ENCODE results near the gene ATP5F1E. TPM values are rescaled to one million over a fixed set of nuclear protein-coding genes. Genes with fewer than 3 reads are reported as not detected.
A peak's percentile ranks its signal among the peaks of the same experiment; 100 is the strongest.

The ATP5F1E gene
- total and polyA plus RNA-seq, 9 of the 15 experiments (the other 6 are each of a cell fraction or from before 2014, with no cell fraction given), result 60.3 to 162 (median 113) TPM

DNA sequence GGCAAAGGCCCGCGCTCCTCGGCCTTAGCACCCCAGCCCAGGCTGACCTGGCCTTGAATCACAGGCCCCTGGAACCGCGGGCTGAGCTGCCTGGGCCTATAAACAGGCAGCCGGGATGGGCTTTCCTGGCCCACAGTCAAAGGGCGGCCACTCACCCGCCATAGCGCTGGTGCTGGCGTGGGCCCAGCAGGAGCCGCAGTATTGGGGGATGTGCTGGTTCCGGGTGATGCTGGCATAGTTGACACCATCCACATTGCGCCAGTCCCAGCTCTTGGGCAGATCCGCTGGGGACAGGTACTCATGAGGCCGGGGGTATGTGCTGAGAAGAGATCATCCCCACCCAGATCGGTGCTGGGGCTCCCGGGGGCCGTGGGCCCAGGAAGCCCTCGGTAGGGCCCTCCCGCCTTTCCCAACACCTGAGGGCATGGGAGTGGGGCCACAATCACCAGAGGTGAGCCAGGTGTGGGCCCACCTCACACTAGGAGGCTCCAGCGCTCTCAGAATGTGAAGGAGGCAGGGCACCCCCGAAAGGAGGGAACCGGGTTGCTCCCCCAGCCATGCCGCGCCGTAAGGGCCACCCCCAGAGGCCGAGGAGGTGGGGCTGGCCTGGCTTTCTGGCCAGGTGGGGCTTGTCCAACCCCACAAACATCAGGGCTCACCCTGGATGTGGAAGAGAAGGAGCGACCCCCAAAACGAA lies 25.8 kb downstream of the ATP5F1E start (continued):
- TF ChIP-seq ZBTB7A (IDR thresholded peaks at IDR 0.05; ENCODE audit: borderline replicate concordance, control insufficient read depth, low read depth, low read length), result peak; percentile 4; the same call in 1 of the 2 replicates
- TF ChIP-seq ZBTB8A (IDR thresholded peaks at IDR 0.05; ENCODE audit: partially characterized antibody), result no peak
- TF ChIP-seq POLR2AphosphoS5 (IDR thresholded peaks at IDR 0.05; ENCODE audit: control insufficient read depth, insufficient read depth, low read depth, low read length), result no peak
- TF ChIP-seq ZNF174 (CRISPR knock-in tag; IDR thresholded peaks at IDR 0.05), result no peak
- TF ChIP-seq ZNF785 (CRISPR knock-in tag; IDR thresholded peaks at IDR 0.05), result no peak
- no peak for TF ChIP-seq RBM15 (IDR thresholded peaks at IDR 0.05; ENCODE audit: insufficient read depth, low read length)
- TF ChIP-seq FOXM1 (IDR thresholded peaks at IDR 0.05; ENCODE audit: low read depth), result no peak
- TF ChIP-seq FOXM1 (CRISPR knock-in tag; IDR thresholded peaks at IDR 0.05; ENCODE audit: low read depth), result no peak
- no peak for TF ChIP-seq ZSCAN29 (IDR thresholded peaks at IDR 0.05)
- TF ChIP-seq PYGO2 (tag; IDR thresholded peaks at IDR 0.05), result no peak
- TF ChIP-seq MAZ (CRISPR knock-in tag; conservative IDR thresholded peaks at IDR 0.05 in 1 of 2, IDR thresholded peaks at IDR 0.05 in 1 of 2), result peak in 1 of 2 experiments; percentile 48; a peak in 2 of 4 replicates
- no peak for TF ChIP-seq TAF1 (IDR thresholded peaks at IDR 0.05; ENCODE audit: control insufficient read depth, extremely low read depth, insufficient read depth, low read length, severe bottlenecking)
- 0 out of 2 replicates have a peak, but pooled peaks have one; percentile 35 for TF ChIP-seq STAG1 (CRISPR knock-in tag; IDR thresholded peaks at IDR 0.05; ENCODE audit: borderline replicate concordance)
- no peak for TF ChIP-seq PURB (CRISPR knock-in tag; IDR thresholded peaks at IDR 0.05; ENCODE audit: low read depth)
- TF ChIP-seq ZNF551 (CRISPR knock-in tag; IDR thresholded peaks at IDR 0.05), result no peak
- no peak for TF ChIP-seq SUPT5H (IDR thresholded peaks at IDR 0.05)
- no peak for TF ChIP-seq ILK (tag; IDR thresholded peaks at IDR 0.05; ENCODE audit: borderline replicate concordance, low read depth)
- TF ChIP-seq ARNT (IDR thresholded peaks at IDR 0.05), result no peak
- TF ChIP-seq NR3C1 (CRISPR knock-in tag; IDR thresholded peaks at IDR 0.05), result 0 out of 2 replicates have a peak, but pooled peaks have one; percentile 76
- TF ChIP-seq TCF7L2 (IDR thresholded peaks at IDR 0.05; ENCODE audit: low read depth, low read length), result no peak
- TF ChIP-seq, protein P1, sequence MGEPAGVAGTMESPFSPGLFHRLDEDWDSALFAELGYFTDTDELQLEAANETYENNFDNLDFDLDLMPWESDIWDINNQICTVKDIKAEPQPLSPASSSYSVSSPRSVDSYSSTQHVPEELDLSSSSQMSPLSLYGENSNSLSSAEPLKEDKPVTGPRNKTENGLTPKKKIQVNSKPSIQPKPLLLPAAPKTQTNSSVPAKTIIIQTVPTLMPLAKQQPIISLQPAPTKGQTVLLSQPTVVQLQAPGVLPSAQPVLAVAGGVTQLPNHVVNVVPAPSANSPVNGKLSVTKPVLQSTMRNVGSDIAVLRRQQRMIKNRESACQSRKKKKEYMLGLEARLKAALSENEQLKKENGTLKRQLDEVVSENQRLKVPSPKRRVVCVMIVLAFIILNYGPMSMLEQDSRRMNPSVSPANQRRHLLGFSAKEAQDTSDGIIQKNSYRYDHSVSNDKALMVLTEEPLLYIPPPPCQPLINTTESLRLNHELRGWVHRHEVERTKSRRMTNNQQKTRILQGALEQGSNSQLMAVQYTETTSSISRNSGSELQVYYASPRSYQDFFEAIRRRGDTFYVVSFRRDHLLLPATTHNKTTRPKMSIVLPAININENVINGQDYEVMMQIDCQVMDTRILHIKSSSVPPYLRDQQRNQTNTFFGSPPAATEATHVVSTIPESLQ (CRISPR knock-in tag; IDR thresholded peaks at IDR 0.05), result 0 out of 2 replicates have a peak, but pooled peaks have one; percentile 37
- TF ChIP-seq SP1 (CRISPR knock-in tag; IDR thresholded peaks at IDR 0.05), result 0 out of 2 replicates have a peak, but pooled peaks have one; percentile 9
- TF ChIP-seq, protein P2, sequence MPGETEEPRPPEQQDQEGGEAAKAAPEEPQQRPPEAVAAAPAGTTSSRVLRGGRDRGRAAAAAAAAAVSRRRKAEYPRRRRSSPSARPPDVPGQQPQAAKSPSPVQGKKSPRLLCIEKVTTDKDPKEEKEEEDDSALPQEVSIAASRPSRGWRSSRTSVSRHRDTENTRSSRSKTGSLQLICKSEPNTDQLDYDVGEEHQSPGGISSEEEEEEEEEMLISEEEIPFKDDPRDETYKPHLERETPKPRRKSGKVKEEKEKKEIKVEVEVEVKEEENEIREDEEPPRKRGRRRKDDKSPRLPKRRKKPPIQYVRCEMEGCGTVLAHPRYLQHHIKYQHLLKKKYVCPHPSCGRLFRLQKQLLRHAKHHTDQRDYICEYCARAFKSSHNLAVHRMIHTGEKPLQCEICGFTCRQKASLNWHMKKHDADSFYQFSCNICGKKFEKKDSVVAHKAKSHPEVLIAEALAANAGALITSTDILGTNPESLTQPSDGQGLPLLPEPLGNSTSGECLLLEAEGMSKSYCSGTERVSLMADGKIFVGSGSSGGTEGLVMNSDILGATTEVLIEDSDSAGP (CRISPR knock-in tag; IDR thresholded peaks at IDR 0.05), result no peak
